Effector memory CD4-positive, alpha-beta T cell (primary cell): ENCODE data around the gene OPN3.

Source experiments
- DNase-seq, 3 donors: peaks; one replicate each; pipeline ENCODE4 v3.0.0-alpha.2; 2020
- H3K27ac ChIP-seq: 2 replicates; pipeline ENCODE4 v1.7.0; 2013; ENCODE audit warnings: mild to moderate bottlenecking, low read length, moderate library complexity; ENCODE audit not compliant: insufficient read depth, poor library complexity, severe bottlenecking
- H3K27me3 ChIP-seq: replicated peaks from 2 replicates; pipeline ENCODE4 v1.7.0; 2013; ENCODE audit warnings: mild to moderate bottlenecking, low read length; ENCODE audit not compliant: insufficient read depth, control insufficient read depth, poor library complexity, severe bottlenecking
- H3K36me3 ChIP-seq: 2 replicates; pipeline ENCODE4 v1.7.0; 2013; ENCODE audit warnings: mild to moderate bottlenecking, low read length, moderate library complexity; ENCODE audit not compliant: control insufficient read depth, insufficient read depth
- H3K4me1 ChIP-seq: 2 replicates; pipeline ENCODE4 v1.7.0; 2013; ENCODE audit warnings: low read length, mild to moderate bottlenecking; ENCODE audit not compliant: control insufficient read depth, insufficient read depth, poor library complexity, severe bottlenecking
- H3K4me3 ChIP-seq: 2 replicates; pipeline ENCODE4 v1.7.0; 2013; ENCODE audit warnings: low read length, low read depth, mild to moderate bottlenecking; ENCODE audit not compliant: insufficient read depth, poor library complexity, severe bottlenecking
- H3K9me3 ChIP-seq: 2 replicates; pipeline ENCODE4 v1.7.0; 2013; ENCODE audit warnings: mild to moderate bottlenecking, low read length, moderate library complexity; ENCODE audit not compliant: control insufficient read depth

The OPN3 gene

GRCh38 chr1:241638099-241638682, 2.0 kb downstream of the OPN3 start:
- Histone ChIP-seq H3K4me3 (no peak overlapping the region), H3K27me3 (no peaks in the 10 kb centered on the region), H3K4me1 (peaks cover 3% of the 10 kb centered on the region), H3K9me3 (no peaks in the 10 kb centered on the region), H3K27ac (no peak overlapping the region), H3K36me3 (no peaks in the 10 kb centered on the region)
- no peak for DNase-seq

GRCh38 chr1:241637604-241638003, 2.6 kb downstream of the OPN3 start:
- H3K27ac ChIP-seq = no peak overlapping the region
- no peaks in the 10 kb centered on the region for H3K27me3 ChIP-seq
- H3K4me3 ChIP-seq = no peak overlapping the region
- DNase-seq = no peak
- peaks cover 3% of the 10 kb centered on the region for H3K4me1 ChIP-seq
- no peaks in the 10 kb centered on the region for H3K36me3 ChIP-seq
- no peaks in the 10 kb centered on the region for H3K9me3 ChIP-seq

- peaks cover 3% of the 10 kb centered on the region for H3K4me1 ChIP-seq
- no peaks in the 10 kb centered on the region for H3K27me3 ChIP-seq
- no peaks in the 10 kb centered on the region for H3K9me3 ChIP-seq
- no peak for DNase-seq
- no peak overlapping the region for H3K27ac ChIP-seq
- no peak overlapping the region for H3K4me3 ChIP-seq
- no peaks in the 10 kb centered on the region for H3K36me3 ChIP-seq
Observed at GRCh38 chr1:241637046-241637590, 3.1 kb downstream of the OPN3 start.

- H3K27ac ChIP-seq = no peak overlapping the region
- H3K4me3 ChIP-seq = no peak overlapping the region
- H3K27me3 ChIP-seq = no peaks in the 10 kb centered on the region
- no peaks in the 10 kb centered on the region for H3K36me3 ChIP-seq
- H3K9me3 ChIP-seq = no peaks in the 10 kb centered on the region
- no peak for DNase-seq
- peaks cover 3% of the 10 kb centered on the region for H3K4me1 ChIP-seq
Observed at GRCh38 chr1:241636291-241636690, 3.9 kb downstream of the OPN3 start.

GRCh38 chr1:241635556-241636152, 4.5 kb downstream of the OPN3 start:
- Histone ChIP-seq H3K27me3 (no peaks in the 10 kb centered on the region), H3K36me3 (no peaks in the 10 kb centered on the region), H3K9me3 (no peaks in the 10 kb centered on the region), H3K4me3 (no peak overlapping the region), H3K27ac (no peak overlapping the region), H3K4me1 (peaks cover 3% of the 10 kb centered on the region)
- no peak for DNase-seq

GRCh38 chr1:241632987-241633386, 7.2 kb downstream of the OPN3 start:
- DNase-seq = no peak
- H3K27ac ChIP-seq = no peak overlapping the region
- H3K36me3 ChIP-seq = no peaks in the 10 kb centered on the region
- no peak overlapping the region for H3K4me3 ChIP-seq
- no peaks in the 10 kb centered on the region for H3K9me3 ChIP-seq
- H3K4me1 ChIP-seq = no peaks in the 10 kb centered on the region
- H3K27me3 ChIP-seq = no peaks in the 10 kb centered on the region

- Histone ChIP-seq H3K27me3 (no peaks in the 10 kb centered on the region), H3K27ac (no peak overlapping the region), H3K4me3 (no peak overlapping the region), H3K4me1 (no peaks in the 10 kb centered on the region), H3K9me3 (no peaks in the 10 kb centered on the region), H3K36me3 (no peaks in the 10 kb centered on the region)
- DNase-seq = no peak
Observed at GRCh38 chr1:241631674-241632073, 8.5 kb downstream of the OPN3 start.

GRCh38 chr1:241630899-241631298, 9.3 kb downstream of the OPN3 start:
- no peak overlapping the region for H3K4me3 ChIP-seq
- no peak for DNase-seq
- H3K4me1 ChIP-seq = no peaks in the 10 kb centered on the region
- no peaks in the 10 kb centered on the region for H3K36me3 ChIP-seq
- H3K27me3 ChIP-seq = no peaks in the 10 kb centered on the region
- no peak overlapping the region for H3K27ac ChIP-seq
- H3K9me3 ChIP-seq = no peaks in the 10 kb centered on the region

- H3K27ac ChIP-seq = no peak overlapping the region
- no peaks in the 10 kb centered on the region for H3K27me3 ChIP-seq
- no peaks in the 10 kb centered on the region for H3K9me3 ChIP-seq
- no peaks in the 10 kb centered on the region for H3K4me1 ChIP-seq
- H3K4me3 ChIP-seq = no peak overlapping the region
- no peak for DNase-seq
- H3K36me3 ChIP-seq = no peaks in the 10 kb centered on the region
Observed at GRCh38 chr1:241630476-241630875, 9.7 kb downstream of the OPN3 start.

- Histone ChIP-seq H3K27ac (no peak overlapping the region), H3K4me3 (no peak overlapping the region), H3K36me3 (no peaks in the 10 kb centered on the region), H3K27me3 (no peaks in the 10 kb centered on the region), H3K4me1 (no peaks in the 10 kb centered on the region), H3K9me3 (no peaks in the 10 kb centered on the region)
- no peak for DNase-seq
Observed at GRCh38 chr1:241630005-241630404, 10.2 kb downstream of the OPN3 start.
